CD4-positive, alpha-beta memory T cell (primary cell): ENCODE results near the gene ELAVL2. TPM values are rescaled to one million over a fixed set of nuclear protein-coding genes. Genes with fewer than 3 reads are reported as not detected.

ENCODE experiments used
- CTCF ChIA-PET: fragments of 350-600 bp; sonication (Branson Sonifier 250); formaldehyde crosslinking; loops from one replicate; lab custom pipeline; 2021; ENCODE audit warnings: inconsistent platforms; ENCODE audit not compliant: partially characterized antibody; lab: Charles Lee
- POLR2A ChIA-PET: fragments of 350-600 bp; sonication (Branson Sonifier 250); formaldehyde crosslinking; loops from one replicate; lab custom pipeline; 2021; ENCODE audit not compliant: partially characterized antibody; lab: Charles Lee
- DNase-seq, 5 donors: peaks; one replicate each; pipeline versions ENCODE4 v3.0.0 to v3.0.0-alpha.2; 2020 to 2022; ENCODE audit warnings: mixed read lengths in 1 of 5
- H3K27ac ChIP-seq: one replicate; pipeline ENCODE4 v1.7.0; 2013; ENCODE audit warnings: low read depth, low read length
- H3K27me3 ChIP-seq: 2 replicates; pipeline ENCODE4 v1.7.0; 2013; ENCODE audit warnings: mild to moderate bottlenecking, low read length, moderate library complexity; ENCODE audit not compliant: insufficient read depth
- H3K36me3 ChIP-seq: 2 replicates; pipeline ENCODE4 v1.7.0; 2013; ENCODE audit warnings: mild to moderate bottlenecking, low read length, moderate library complexity; ENCODE audit not compliant: insufficient read depth
- H3K4me1 ChIP-seq: 2 replicates; pipeline ENCODE4 v1.7.0; 2013; ENCODE audit warnings: mild to moderate bottlenecking, low read length, moderate library complexity; ENCODE audit not compliant: insufficient read depth
- H3K4me3 ChIP-seq, 2 donors: one replicate each; pipeline ENCODE4 v1.7.0; 2013; ENCODE audit warnings: low read length in 2 of 2, mild to moderate bottlenecking in 1 of 2
- H3K9me3 ChIP-seq, 2 donors: one replicate each; pipeline ENCODE4 v1.7.0; 2013; ENCODE audit warnings: low read length in 2 of 2, control low read depth in 1 of 2; ENCODE audit not compliant: control insufficient read depth in 1 of 2
- H3K27ac Mint-ChIP-seq, 7 donors: one replicate each; pipeline ENCODE4 v1.8.0; 2020 to 2021; ENCODE audit warnings: mixed read lengths in 7 of 7, mild to moderate bottlenecking in 6 of 7, inconsistent platforms in 3 of 7, moderate library complexity in 3 of 7
- H3K27me3 Mint-ChIP-seq, 2 donors: one replicate each; pipeline ENCODE4 v1.8.0; 2020 to 2021; ENCODE audit warnings: mixed read lengths in 2 of 2
- H3K36me3 Mint-ChIP-seq, 2 donors: one replicate each; pipeline ENCODE4 v1.8.0; 2020 to 2021; ENCODE audit warnings: mixed read lengths in 2 of 2, inconsistent platforms in 1 of 2, mild to moderate bottlenecking in 1 of 2
- H3K4me1 Mint-ChIP-seq, 4 donors: one replicate each; pipeline ENCODE4 v1.8.0; 2020 to 2021; ENCODE audit warnings: mixed read lengths in 4 of 4, mild to moderate bottlenecking in 1 of 4
- H3K4me3 Mint-ChIP-seq, 8 donors: one replicate each; pipeline ENCODE4 v1.8.0; 2020 to 2021; ENCODE audit warnings: mixed read lengths in 8 of 8, mild to moderate bottlenecking in 7 of 8, moderate library complexity in 6 of 8, inconsistent platforms in 3 of 8
- H3K9me3 Mint-ChIP-seq, 8 donors: one replicate each; pipeline ENCODE4 v1.8.0; 2020 to 2021; ENCODE audit warnings: mixed read lengths in 8 of 8, mild to moderate bottlenecking in 5 of 8, inconsistent platforms in 3 of 8, moderate library complexity in 1 of 8
- intact Hi-C: fragments of 100-400 bp; cut with micrococcal nuclease; formaldehyde crosslinking; loops from one replicate; pipeline ENCODE4 v1.15.1; 2023
- polyA plus RNA-seq, 2 donors: library from polyadenylated mRNA; unstranded; fragments of 300-500 nt; fragmentation: Illumina TruSeq; gene quantifications; one replicate each; pipeline ENCODE4 v1.2.3, GENCODE V29; 2021
- total RNA-seq, 2 experiments: library from RNA; stranded (reverse); gene quantifications; one replicate each; pipeline ENCODE4 v1.2.3, GENCODE V29; 2021

ELAVL2 gene
- total and polyA plus RNA-seq, 4 experiments from 2014 or later, result not detected

DNA sequence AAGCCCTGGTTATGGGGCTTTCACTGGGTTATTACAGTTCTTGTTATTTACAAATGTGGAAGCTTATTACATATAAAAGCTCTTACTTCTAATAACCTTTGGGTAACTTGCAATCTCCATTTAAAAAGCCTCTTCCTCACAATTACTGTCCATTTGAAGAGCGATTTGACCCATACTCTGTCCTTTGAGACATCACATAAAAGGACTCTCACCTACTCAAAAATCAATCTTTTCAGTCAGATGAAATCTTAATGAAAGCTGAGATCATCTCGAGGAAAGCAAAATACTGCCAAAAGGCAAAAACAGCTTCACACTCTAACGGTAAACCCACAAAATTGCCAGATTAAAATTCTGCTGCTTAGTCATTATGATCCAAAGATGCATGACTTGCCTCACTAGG lies 29.8 kb downstream of the ELAVL2 start:
- ChIA-PET CTCF (no interaction called here), POLR2A (no interaction called here)
- H3K36me3 ChIP-seq, result no peaks in the 10 kb centered on the region
- H3K4me1 ChIP-seq, result no peaks in the 10 kb centered on the region
- no peaks in the 10 kb centered on the region for H3K4me1 Mint-ChIP-seq
- no peaks in the 10 kb centered on the region for H3K36me3 Mint-ChIP-seq
- H3K27ac ChIP-seq, result no peak overlapping the region
- intact Hi-C loops, result no loop called here
- no peaks in the 10 kb centered on the region for H3K27me3 Mint-ChIP-seq
- no peak for DNase-seq
- no peak overlapping the region for H3K4me3 Mint-ChIP-seq
- no peaks in the 10 kb centered on the region for H3K9me3 ChIP-seq
- no peaks in the 10 kb centered on the region for H3K27me3 ChIP-seq
- H3K4me3 ChIP-seq, result no peak overlapping the region
- peaks cover 0 to 8% (median 3%) of the 10 kb centered on the region in 8 donors for H3K9me3 Mint-ChIP-seq
- H3K27ac Mint-ChIP-seq, result no peak overlapping the region

DNA sequence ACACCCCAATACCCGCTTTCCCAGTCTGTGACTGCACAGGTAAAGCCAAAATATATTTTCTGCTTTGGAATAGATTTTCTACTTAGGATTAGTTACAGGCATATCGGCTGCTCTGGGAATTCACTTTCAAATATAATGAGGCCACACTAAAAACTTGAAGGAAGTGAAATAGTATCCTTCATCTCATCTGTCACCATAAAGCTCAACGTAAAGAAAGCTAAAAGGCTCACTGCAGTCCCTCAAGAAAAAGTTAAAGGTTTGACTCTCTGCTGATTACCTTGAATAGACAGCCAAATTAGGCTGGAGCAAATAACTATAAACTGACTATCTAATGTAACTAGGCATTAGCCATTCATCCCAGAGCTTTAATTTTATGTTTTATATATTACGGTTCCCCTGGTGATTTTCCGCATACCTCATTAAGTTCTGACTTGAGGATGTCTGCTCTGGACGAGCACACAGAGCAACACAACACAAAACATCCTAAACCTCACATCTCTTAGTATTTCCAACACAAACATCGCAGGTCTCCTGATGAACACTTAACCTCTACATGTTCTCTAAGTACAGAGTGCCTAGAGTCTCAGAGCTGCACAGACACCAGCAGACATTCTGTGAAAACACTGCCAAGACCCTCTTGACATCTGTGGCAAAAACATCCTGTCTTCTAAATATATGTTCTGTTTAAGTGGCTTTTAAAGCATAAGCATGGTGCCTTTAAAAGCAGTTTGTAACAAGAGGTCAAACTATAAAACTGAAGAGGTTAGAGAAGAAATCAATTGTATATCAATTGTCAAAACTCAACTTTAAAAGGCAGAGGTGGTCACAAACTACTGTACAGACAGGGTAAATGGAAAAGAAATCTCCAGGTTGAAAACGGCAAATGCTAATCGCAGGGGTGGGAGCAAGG lies 35.4 kb downstream of the ELAVL2 start:
- Mint-ChIP-seq H3K4me3 (no peak overlapping the region), H3K9me3 (peaks cover 0 to 11% (median 0%) of the 10 kb centered on the region in 8 donors), H3K27ac (no peak overlapping the region), H3K36me3 (no peaks in the 10 kb centered on the region), H3K4me1 (no peaks in the 10 kb centered on the region), H3K27me3 (no peaks in the 10 kb centered on the region)
- Histone ChIP-seq H3K9me3 (no peaks in the 10 kb centered on the region), H3K36me3 (no peaks in the 10 kb centered on the region), H3K27ac (no peak overlapping the region), H3K4me1 (no peaks in the 10 kb centered on the region), H3K27me3 (no peaks in the 10 kb centered on the region), H3K4me3 (no peak overlapping the region)
- no peak for DNase-seq
- ChIA-PET POLR2A (no interaction called here), CTCF (no interaction called here)
- intact Hi-C loops, result no loop called here

DNA sequence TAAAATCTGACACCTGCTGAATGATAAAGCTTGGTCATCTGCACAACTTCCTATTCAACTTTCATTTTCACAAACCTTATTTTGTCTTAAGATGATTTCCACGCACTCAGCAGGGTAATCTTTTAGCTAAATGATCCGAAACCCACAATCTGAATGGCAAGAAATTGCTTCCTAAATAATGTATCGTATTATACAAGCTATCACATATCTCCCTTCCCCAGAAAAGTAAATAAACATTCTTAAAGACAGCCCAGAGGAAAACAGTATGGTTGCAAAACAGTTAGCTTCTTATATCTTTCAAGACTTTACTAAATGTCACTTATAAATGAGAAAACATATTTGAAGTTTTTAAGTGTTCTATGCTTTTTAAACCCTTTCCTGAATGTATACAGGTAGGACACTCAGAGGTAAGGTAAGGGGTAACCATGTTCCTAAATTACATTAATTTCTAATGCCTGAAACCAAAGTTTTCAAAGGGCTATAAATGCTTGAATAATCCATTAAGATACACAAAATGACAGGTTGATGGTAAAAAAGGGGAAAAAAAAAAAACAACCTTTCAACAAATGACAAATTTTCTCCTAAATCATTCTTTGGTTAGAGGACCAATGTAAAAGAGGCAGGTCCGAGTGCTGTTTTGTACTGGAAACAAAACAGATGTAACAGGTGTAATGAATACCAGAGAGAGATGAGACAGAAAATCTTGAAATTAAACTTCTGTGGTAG lies 36.3 kb downstream of the ELAVL2 start:
- Mint-ChIP-seq H3K9me3 (peaks cover 0 to 11% (median 2%) of the 10 kb centered on the region in 8 donors), H3K27me3 (no peaks in the 10 kb centered on the region), H3K4me3 (no peak overlapping the region), H3K4me1 (no peaks in the 10 kb centered on the region), H3K36me3 (no peaks in the 10 kb centered on the region), H3K27ac (no peak overlapping the region)
- Histone ChIP-seq H3K9me3 (no peaks in the 10 kb centered on the region), H3K27me3 (no peaks in the 10 kb centered on the region), H3K27ac (no peak overlapping the region), H3K36me3 (no peaks in the 10 kb centered on the region), H3K4me1 (no peaks in the 10 kb centered on the region), H3K4me3 (no peak overlapping the region)
- POLR2A ChIA-PET, result no interaction called here
- CTCF ChIA-PET, result no interaction called here
- DNase-seq, result no peak
- intact Hi-C loops, result no loop called here

DNA sequence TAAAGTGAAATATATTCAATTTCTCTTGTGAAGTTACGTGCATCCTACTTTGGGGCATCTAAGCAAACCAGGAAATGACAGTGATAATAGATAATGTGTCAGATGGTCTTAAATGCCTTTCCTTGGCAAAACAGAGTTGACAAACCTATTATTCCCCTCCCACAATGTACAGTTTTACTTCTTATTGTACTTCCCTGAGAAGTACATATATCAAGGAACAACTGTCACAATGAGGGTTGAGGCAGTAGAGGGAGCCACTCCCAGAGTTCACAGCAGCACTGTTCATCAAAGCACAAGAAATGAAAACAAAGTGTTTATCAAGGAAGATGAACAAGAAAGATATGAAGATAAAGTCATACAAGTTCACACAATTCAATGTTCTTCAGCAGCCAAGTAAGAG lies 41.1 kb downstream of the ELAVL2 start:
- Histone ChIP-seq H3K4me1 (no peaks in the 10 kb centered on the region), H3K9me3 (no peaks in the 10 kb centered on the region), H3K4me3 (no peak overlapping the region), H3K27ac (no peak overlapping the region), H3K36me3 (no peaks in the 10 kb centered on the region), H3K27me3 (no peaks in the 10 kb centered on the region)
- no peak for DNase-seq
- Mint-ChIP-seq H3K4me3 (no peak overlapping the region), H3K9me3 (peaks cover 0 to 14% (median 8%) of the 10 kb centered on the region in 8 donors), H3K27ac (no peak overlapping the region), H3K27me3 (no peaks in the 10 kb centered on the region), H3K36me3 (no peaks in the 10 kb centered on the region), H3K4me1 (no peaks in the 10 kb centered on the region)
- CTCF ChIA-PET, result no interaction called here
- POLR2A ChIA-PET, result no interaction called here
- intact Hi-C loops, result no loop called here

DNA sequence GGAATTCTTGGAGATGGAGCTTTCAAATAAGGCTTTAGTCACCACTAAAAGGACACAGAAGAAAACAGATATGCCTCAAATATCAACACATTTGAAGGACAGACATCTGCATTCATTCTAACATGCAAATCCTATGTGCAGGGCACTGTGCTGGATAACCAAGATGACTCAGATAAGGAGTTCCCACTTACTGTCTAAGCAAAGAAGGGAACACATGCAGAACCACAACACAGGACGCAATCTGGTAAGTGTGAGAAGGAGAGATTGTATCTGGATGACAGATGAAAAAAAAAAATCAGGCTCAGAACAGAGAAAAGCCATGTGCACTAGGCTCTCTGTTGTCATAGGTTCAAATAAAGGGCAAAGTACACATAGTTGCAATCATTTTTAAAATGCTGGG lies 42.5 kb downstream of the ELAVL2 start:
- Mint-ChIP-seq H3K27me3 (no peaks in the 10 kb centered on the region), H3K4me1 (no peaks in the 10 kb centered on the region), H3K4me3 (no peak overlapping the region), H3K9me3 (peaks cover 0 to 14% (median 6%) of the 10 kb centered on the region in 8 donors), H3K36me3 (no peaks in the 10 kb centered on the region), H3K27ac (no peak overlapping the region)
- CTCF ChIA-PET, result no interaction called here
- no peak overlapping the region for H3K27ac ChIP-seq
- H3K4me1 ChIP-seq, result no peaks in the 10 kb centered on the region
- H3K4me3 ChIP-seq, result no peak overlapping the region
- no peak for DNase-seq
- no peaks in the 10 kb centered on the region for H3K36me3 ChIP-seq
- no peaks in the 10 kb centered on the region for H3K27me3 ChIP-seq
- intact Hi-C loops, result no loop called here
- H3K9me3 ChIP-seq, result no peaks in the 10 kb centered on the region
- POLR2A ChIA-PET, result no interaction called here

DNA sequence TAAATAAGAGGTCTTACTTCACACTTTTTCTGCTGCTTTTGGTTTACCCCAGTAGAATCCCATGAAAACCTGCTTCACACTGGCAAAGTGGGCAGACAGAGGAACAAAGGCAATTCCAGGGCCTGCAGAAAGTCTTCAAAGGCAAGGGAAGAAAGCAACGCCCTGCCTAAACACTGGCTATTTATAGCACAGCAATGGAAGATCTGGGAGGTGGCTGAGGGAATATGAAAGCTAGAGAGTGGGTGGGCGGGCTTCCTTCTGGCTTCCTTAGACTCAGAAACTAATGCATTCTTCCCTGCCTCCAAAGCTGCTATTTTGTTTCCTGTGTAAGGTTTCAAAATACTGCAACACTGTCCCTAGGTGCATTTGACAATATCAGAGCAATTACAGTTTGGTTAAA lies 46.8 kb downstream of the ELAVL2 start:
- Mint-ChIP-seq H3K36me3 (no peaks in the 10 kb centered on the region), H3K4me1 (no peaks in the 10 kb centered on the region), H3K9me3 (peaks cover 3 to 23% (median 8%) of the 10 kb centered on the region in 8 donors), H3K4me3 (no peak overlapping the region), H3K27ac (no peak overlapping the region), H3K27me3 (no peaks in the 10 kb centered on the region)
- Histone ChIP-seq H3K9me3 (no peaks in the 10 kb centered on the region), H3K4me1 (no peaks in the 10 kb centered on the region), H3K27ac (no peak overlapping the region), H3K4me3 (no peak overlapping the region), H3K36me3 (no peaks in the 10 kb centered on the region), H3K27me3 (no peaks in the 10 kb centered on the region)
- ChIA-PET CTCF (no interaction called here), POLR2A (no interaction called here)
- intact Hi-C loops, result no loop called here
- no peak for DNase-seq

DNA sequence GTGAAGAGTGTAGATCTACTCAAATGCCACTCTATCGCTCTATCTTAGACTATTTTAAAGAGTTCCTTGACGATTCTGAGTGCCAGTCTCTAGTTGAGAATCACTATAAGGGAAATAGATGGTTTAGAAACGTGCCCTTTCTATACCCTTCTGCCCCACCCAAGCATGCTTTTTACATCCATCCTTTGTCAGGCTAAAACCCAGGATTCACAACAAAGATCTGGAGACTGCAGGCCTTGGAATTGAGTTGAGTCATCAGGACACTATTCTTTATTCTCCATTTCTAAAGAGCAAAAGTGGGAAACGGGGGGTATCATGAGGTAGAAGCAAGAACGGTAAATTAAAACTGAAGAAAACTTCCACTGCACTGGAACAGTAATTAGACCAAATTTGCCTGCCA lies 48.7 kb downstream of the ELAVL2 start:
- H3K27me3 Mint-ChIP-seq, result no peaks in the 10 kb centered on the region
- H3K27me3 ChIP-seq, result no peaks in the 10 kb centered on the region
- H3K4me3 ChIP-seq, result no peak overlapping the region
- no peaks in the 10 kb centered on the region for H3K4me1 ChIP-seq
- no peak overlapping the region for H3K27ac ChIP-seq
- H3K9me3 ChIP-seq, result no peaks in the 10 kb centered on the region
- no peaks in the 10 kb centered on the region for H3K36me3 ChIP-seq
- no peaks in the 10 kb centered on the region for H3K4me1 Mint-ChIP-seq
- DNase-seq, result no peak
- peaks cover 0 to 23% (median 5%) of the 10 kb centered on the region in 8 donors for H3K9me3 Mint-ChIP-seq
- ChIA-PET POLR2A (no interaction called here), CTCF (no interaction called here)
- intact Hi-C loops, result no loop called here
- H3K4me3 Mint-ChIP-seq, result no peak overlapping the region
- H3K36me3 Mint-ChIP-seq, result no peaks in the 10 kb centered on the region
- H3K27ac Mint-ChIP-seq, result no peak overlapping the region
